ENCODE measurements around the gene DENND5A.

DNA sequence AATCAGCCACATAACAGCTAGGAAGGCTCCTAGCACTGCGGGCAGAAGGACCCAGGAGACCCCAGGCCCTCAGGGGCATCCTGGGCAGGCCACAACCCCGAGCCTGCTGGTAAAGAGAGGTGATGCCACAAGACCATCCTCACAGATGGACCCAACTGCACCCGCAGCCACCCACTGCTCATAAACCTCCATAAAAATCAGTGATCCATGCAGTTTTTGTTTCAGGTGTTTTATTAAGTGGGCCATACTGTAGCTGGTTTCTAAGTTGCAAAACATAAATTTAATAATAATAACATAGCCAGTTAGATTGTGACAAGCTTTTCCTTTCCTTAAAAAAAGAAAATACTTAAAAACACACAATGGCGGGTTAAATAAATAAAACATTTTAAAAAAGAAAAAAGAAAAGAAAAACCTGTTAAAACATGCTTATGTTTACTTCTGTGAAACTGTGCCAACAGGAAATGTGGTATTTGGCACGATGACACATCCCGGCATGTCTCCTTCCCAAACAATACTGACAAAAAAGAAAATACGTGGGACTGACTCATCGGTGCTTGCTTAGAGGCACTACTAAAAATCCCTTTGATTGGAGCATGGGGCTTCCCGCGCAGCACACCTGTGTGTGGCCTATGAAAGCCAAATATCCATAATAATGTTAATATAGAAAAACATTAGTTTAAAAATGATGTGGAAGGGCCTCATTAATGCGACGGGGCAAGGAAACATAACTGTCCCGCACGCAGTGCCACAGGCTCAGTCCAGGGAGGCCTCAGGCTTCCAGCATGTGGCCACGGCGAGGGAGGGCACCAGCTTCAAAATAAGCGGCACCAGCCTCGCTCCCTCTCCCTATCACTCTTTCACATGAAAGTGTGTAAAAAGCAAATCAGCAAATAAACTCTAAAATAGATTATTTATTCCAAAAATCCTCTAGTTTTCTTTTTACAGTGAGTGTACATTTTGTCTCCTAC, 126.3 kb downstream of the DENND5A start:
- TF ChIP-seq POLR2A (IDR thresholded peaks at IDR 0.05; ENCODE audit: low read length) (no peak), GATA1 (IDR thresholded peaks at IDR 0.05; ENCODE audit: low read depth, low read length) (no peak)
